Ishikawa (cell line): ENCODE results near the gene CX3CL1.

Source experiments
- TCF12 ChIP-seq: IDR thresholded peaks from 2 replicates; pipeline ENCODE4 v1.6.1; 2012; ENCODE audit warnings: low read depth
- YY1 ChIP-seq: IDR thresholded peaks from 2 replicates; pipeline ENCODE4 v1.6.1; 2012; ENCODE audit warnings: low read depth

DNA sequence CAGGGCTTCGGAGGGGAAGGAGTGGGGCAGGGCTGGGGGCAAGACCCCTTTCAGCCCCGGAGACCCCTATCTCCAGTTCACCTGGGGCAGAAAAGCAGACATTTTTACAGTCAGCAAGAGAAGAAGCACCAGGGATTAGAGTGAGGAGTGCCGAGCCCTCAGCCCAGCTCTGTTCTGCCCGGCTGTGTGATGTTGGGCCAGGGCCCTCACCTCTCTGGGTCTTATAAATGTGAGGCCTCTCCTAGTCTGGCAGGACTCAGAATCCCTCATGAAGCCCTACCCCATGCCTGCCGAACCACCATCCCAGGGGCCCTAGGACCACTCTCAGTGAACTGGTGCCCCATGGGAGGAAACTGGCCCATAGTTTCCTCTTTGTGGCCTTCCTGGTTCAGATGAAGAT lies 12.8 kb downstream of the CX3CL1 start:
- TF ChIP-seq TCF12 (no peak), YY1 (no peak)
